Loucy (cell line): ENCODE data around the gene AP1G2.

Experiments used
- CTCF ChIP-seq: fragments of 200-600 bp; sonication (generic); conservative IDR thresholded peaks from 2 replicates; pipeline ENCODE4 v1.5.1; 2014; ENCODE audit warnings: mild to moderate bottlenecking, antibody characterized with exemption, low read length
- EZH2phosphoT487 ChIP-seq: fragments of 200-600 bp; IDR thresholded peaks from 2 replicates; pipeline ENCODE4 v1.6.1; 2018; ENCODE audit warnings: antibody characterized with exemption, mild to moderate bottlenecking, moderate library complexity, borderline replicate concordance

GRCh38 chr14:23550812-23551265, 16.8 kb downstream of the AP1G2 start:
- no peak for TF ChIP-seq CTCF
- no peak for TF ChIP-seq EZH2phosphoT487
